ENCODE measurements around the gene VGF.

The VGF gene

DNA sequence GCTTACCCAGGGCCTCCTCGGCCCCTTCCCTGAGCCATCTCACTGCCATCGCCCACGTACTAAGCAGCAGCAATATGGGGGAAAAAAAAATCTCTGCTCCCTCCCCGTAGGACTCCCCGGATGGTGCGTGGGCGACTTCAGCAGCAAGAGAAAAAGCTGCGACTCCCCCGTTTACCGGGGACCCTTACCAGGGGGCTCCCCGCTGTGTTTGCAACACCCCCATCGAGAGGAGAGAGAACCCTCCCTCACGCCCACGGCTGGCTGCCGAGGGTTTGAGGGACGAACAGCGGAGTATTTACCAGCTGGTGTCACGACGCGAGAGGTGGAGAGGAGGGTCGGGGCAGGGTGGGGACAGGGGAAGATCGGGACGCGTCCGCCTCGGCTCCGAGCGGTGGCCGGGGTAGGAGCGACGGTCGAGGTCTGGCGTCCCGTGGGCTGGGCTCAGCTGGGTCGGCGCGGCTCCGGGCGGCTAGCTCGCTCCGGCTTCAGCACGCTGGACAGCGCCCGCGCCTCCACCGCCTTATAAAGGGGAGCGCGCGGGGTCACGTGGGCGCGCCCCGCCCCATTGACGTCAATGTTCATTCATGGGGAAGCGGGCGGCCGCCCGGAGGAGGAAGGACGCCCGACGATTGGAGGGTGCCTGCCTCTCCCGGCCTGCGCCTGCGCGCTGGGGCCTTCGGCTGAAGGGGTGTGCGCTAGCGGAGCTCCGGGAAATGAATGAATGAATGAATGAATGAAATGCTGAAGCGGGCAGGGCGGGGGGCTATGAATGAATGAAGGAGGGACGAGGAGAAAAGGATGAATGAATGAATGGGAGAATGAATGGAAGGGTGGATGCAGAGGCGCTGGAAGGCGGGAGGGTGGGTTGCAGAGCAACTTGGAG lies at the start of gene VGF:
Gene VGF, minus strand, starts transcription at position 495 of the 883 bp plus-strand sequence. CDS start 726 bp downstream, outside the sequence.
- peak; percentile 89 to 90 for DNase-seq

DNA sequence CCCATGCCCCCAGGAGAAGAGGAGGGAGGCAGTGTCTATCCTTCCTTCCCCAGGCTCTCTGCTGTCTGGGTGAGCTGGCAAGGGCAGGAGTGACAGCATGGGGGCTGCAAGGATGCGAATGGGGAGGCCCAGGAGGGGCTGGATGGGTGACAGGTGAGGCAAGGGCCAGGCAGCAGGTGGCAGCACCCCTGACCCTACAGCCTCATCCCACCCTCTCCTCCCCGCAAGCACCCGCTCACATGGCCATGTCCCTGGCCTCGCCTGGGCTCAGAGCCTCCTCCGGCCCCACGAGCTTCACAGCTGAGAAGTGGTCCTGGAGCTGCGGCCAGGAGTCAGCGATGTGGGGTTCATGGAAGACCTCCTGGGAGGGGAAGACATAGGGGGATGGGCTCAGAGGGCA lies 46.6 kb upstream of the VGF start:
- DNase-seq = no peak
- intact Hi-C loops (cut with DNase I; ENCODE audit: low total_unique reads) = no loop called here
- no peak overlapping the region for H3K4me3 ChIP-seq
- TF ChIP-seq, protein P1, sequence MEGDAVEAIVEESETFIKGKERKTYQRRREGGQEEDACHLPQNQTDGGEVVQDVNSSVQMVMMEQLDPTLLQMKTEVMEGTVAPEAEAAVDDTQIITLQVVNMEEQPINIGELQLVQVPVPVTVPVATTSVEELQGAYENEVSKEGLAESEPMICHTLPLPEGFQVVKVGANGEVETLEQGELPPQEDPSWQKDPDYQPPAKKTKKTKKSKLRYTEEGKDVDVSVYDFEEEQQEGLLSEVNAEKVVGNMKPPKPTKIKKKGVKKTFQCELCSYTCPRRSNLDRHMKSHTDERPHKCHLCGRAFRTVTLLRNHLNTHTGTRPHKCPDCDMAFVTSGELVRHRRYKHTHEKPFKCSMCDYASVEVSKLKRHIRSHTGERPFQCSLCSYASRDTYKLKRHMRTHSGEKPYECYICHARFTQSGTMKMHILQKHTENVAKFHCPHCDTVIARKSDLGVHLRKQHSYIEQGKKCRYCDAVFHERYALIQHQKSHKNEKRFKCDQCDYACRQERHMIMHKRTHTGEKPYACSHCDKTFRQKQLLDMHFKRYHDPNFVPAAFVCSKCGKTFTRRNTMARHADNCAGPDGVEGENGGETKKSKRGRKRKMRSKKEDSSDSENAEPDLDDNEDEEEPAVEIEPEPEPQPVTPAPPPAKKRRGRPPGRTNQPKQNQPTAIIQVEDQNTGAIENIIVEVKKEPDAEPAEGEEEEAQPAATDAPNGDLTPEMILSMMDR (IDR thresholded peaks at IDR 0.05) = no peak
- peaks cover 22 to 89% (median 68%) of the 10 kb centered on the region in 3 donors for H3K36me3 ChIP-seq
- H3K27me3 ChIP-seq = no peaks in the 10 kb centered on the region
- H3K27ac ChIP-seq = no peak overlapping the region
- peaks cover 0 to 14% (median 11%) of the 10 kb centered on the region in 4 donors for H3K4me1 ChIP-seq
- H3K9me3 ChIP-seq = no peaks in the 10 kb centered on the region

More for the DNA sequence above, at the start of gene VGF:
- intact Hi-C loops (cut with DNase I; ENCODE audit: low total_unique reads) = loop anchor here (10.0 kb wide), 1 partner anchor 271 kb away; the partner anchor contains the start of gene ACHE
- TF ChIP-seq, protein P1 (IDR thresholded peaks at IDR 0.05) = no peak
- H3K27ac ChIP-seq = no peak within 1 kb of the TSS
- no peaks in the 10 kb centered on the region for H3K9me3 ChIP-seq
- H3K27me3 ChIP-seq = peaks cover 5 to 100% of the 10 kb centered on the region in 2 donors
- peaks cover 7% of the 10 kb centered on the region in 3 donors for H3K36me3 ChIP-seq
- H3K4me3 ChIP-seq = peak within 1 kb of the TSS in 1 of 2 donors; percentile 6
- peaks cover 0 to 51% (median 40%) of the 10 kb centered on the region in 4 donors for H3K4me1 ChIP-seq

- intact Hi-C loops (cut with DNase I; ENCODE audit: low total_unique reads) = no loop called here
- DNase-seq = no peak
- TF ChIP-seq, protein P1 (IDR thresholded peaks at IDR 0.05) = no peak
- H3K4me3 ChIP-seq = no peak overlapping the region
- H3K9me3 ChIP-seq = no peaks in the 10 kb centered on the region
- H3K27me3 ChIP-seq = no peaks in the 10 kb centered on the region
- no peak overlapping the region for H3K27ac ChIP-seq
- peaks cover 22 to 94% (median 73%) of the 10 kb centered on the region in 3 donors for H3K36me3 ChIP-seq
- peaks cover 0 to 9% (median 7%) of the 10 kb centered on the region in 4 donors for H3K4me1 ChIP-seq
Measured at GRCh38 chr7:101211501-101211900, 46.1 kb upstream of the VGF start.

GRCh38 chr7:101210143-101210542 lies 44.8 kb upstream of the VGF start:
- H3K27ac ChIP-seq = no peak overlapping the region
- intact Hi-C loops (cut with DNase I; ENCODE audit: low total_unique reads) = no loop called here
- peaks cover 22 to 94% (median 79%) of the 10 kb centered on the region in 3 donors for H3K36me3 ChIP-seq

DNA sequence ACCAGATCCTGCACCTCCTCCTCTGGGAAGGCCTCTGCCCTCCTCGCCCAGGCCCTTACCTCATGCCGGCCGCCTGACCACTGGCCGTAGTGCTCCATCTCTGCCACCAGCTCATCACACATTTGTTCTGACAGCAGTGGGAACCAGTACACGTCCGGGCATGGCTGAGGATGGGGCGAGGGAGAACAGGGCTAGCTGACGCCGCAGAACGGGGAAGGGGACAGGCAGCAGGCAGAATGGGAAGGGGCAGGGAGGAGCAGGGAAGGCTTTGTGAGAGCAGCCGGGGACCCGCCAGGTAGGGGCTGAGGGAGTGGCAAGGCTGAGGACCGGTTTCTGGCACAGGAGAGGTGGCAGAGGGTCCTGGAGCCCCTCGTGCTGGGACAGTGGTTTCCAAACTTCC lies 43.4 kb upstream of the VGF start:
- peaks cover 22 to 81% (median 68%) of the 10 kb centered on the region in 3 donors for H3K36me3 ChIP-seq
- H3K27me3 ChIP-seq = no peaks in the 10 kb centered on the region
- H3K4me3 ChIP-seq = no peak overlapping the region
- no peak for DNase-seq
- TF ChIP-seq, protein P1 (IDR thresholded peaks at IDR 0.05) = no peak
- no peaks in the 10 kb centered on the region for H3K4me1 ChIP-seq
- no peaks in the 10 kb centered on the region for H3K9me3 ChIP-seq
- H3K27ac ChIP-seq = no peak overlapping the region
- intact Hi-C loops (cut with DNase I; ENCODE audit: low total_unique reads) = no loop called here

More at GRCh38 chr7:101210143-101210542, 44.8 kb upstream of the VGF start:
- TF ChIP-seq, protein P1 (IDR thresholded peaks at IDR 0.05) = no peak
- Histone ChIP-seq H3K4me1 (no peaks in the 10 kb centered on the region), H3K27me3 (no peaks in the 10 kb centered on the region), H3K4me3 (no peak overlapping the region), H3K9me3 (no peaks in the 10 kb centered on the region)
- DNase-seq = no peak
